Measurements from ENCODE around the gene LYRM9. TPM values are rescaled to one million over a fixed set of nuclear protein-coding genes. Genes with fewer than 3 reads are reported as not detected.

LYRM9 gene
- total and polyA plus RNA-seq, 9 of the 15 experiments (the other 6 are each of a cell fraction or from before 2014, with no cell fraction given): 0.98 to 4.7 (median 1.8) TPM

DNA sequence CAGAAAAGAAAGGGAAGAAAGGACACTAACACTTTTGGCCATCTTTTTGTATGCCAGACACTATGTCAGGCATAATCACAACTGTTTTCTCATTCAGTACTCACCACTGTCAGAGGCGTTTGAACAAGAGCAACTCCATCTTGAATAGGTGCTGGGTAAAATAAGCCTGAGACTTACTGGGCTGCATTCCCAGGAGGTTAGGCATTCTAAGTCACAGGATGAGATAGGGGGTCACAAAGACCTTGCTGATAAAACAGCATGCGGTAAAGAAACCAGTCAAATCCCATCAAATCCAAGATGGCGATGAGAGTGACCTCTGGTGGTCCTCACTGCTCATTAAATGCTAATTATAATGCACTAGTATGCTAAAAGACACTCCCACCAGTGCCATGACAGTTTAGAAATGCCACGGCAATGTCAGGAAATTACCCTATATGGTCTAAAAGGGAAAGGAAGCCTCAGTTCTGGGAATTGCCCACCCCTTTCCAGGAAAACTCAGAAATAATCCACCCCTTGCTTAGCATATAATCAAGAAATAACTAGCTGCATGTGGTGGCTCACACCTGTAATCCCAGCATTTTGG lies 14.9 kb upstream of the LYRM9 start (continued):
- TF ChIP-seq TGIF2 (CRISPR knock-in tag; IDR thresholded peaks at IDR 0.05) (no peak), ZNF140 (CRISPR knock-in tag; IDR thresholded peaks at IDR 0.05) (no peak), ZFPM2 (CRISPR knock-in tag; IDR thresholded peaks at IDR 0.05) (peak; percentile 92), HDAC2 (IDR thresholded peaks at IDR 0.05) (no peak), KAT7 (CRISPR knock-in tag; IDR thresholded peaks at IDR 0.05; ENCODE audit: borderline replicate concordance) (no peak), BACH1 (tag; IDR thresholded peaks at IDR 0.05) (peak; percentile 96), SRSF9 (IDR thresholded peaks at IDR 0.05; ENCODE audit: borderline replicate concordance, low read depth, low read length) (no peak), FOXJ2 (tag; IDR thresholded peaks at IDR 0.05) (no peak), CEBPB (tag; IDR thresholded peaks at IDR 0.05) (no peak), SMAD1 (IDR thresholded peaks at IDR 0.05; ENCODE audit: low read depth, low read length, partially characterized antibody) (no peak), EP300 (IDR thresholded peaks at IDR 0.05; ENCODE audit: low read length) (peak; percentile 77), PRPF4 (IDR thresholded peaks at IDR 0.05; ENCODE audit: insufficient read depth, low read depth, low read length, poor library complexity, severe bottlenecking) (no peak), ZNF12 (CRISPR knock-in tag; IDR thresholded peaks at IDR 0.05) (no peak)
- TF ChIP-seq, protein P1, sequence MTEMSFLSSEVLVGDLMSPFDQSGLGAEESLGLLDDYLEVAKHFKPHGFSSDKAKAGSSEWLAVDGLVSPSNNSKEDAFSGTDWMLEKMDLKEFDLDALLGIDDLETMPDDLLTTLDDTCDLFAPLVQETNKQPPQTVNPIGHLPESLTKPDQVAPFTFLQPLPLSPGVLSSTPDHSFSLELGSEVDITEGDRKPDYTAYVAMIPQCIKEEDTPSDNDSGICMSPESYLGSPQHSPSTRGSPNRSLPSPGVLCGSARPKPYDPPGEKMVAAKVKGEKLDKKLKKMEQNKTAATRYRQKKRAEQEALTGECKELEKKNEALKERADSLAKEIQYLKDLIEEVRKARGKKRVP (CRISPR knock-in tag; IDR thresholded peaks at IDR 0.05): peak; percentile 84

Measured in K562 (cell line).